Measurements from ENCODE around the gene B3GNT7.
A peak's percentile ranks its signal among the peaks of the same experiment; 100 is the strongest.

The B3GNT7 gene

DNA sequence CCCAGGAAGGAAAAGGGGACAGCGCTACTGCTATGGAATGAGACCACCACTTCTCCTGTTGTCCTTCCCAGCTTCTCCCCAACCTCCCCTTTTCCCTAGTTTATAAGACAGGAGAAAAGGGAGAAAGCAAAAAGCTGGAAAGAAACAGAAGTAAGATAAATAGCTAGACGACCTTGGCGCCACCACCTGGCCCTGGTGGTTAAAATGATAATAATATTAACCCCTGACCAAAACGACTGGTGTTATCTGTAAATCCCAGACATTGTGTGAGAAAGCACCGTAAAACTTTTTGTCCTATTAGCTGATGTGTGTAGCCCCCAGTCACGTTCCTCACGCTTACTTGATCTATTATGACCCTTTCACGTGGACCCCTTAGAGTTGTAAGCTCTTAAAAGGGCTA, 5.2 kb downstream of the B3GNT7 start:
- TF ChIP-seq RAD21 (IDR thresholded peaks at IDR 0.05; ENCODE audit: low read depth): 0 out of 2 replicates have a peak, but pooled peaks have one; percentile 17

GRCh38 chr2:231405601-231406367, 10.3 kb downstream of the B3GNT7 start:
- TF ChIP-seq RAD21 (IDR thresholded peaks at IDR 0.05; ENCODE audit: low read depth): peak; percentile 57

- no peak for TF ChIP-seq CREB1 (IDR thresholded peaks at IDR 0.05; ENCODE audit: low read depth)
- TF ChIP-seq, protein P1, sequence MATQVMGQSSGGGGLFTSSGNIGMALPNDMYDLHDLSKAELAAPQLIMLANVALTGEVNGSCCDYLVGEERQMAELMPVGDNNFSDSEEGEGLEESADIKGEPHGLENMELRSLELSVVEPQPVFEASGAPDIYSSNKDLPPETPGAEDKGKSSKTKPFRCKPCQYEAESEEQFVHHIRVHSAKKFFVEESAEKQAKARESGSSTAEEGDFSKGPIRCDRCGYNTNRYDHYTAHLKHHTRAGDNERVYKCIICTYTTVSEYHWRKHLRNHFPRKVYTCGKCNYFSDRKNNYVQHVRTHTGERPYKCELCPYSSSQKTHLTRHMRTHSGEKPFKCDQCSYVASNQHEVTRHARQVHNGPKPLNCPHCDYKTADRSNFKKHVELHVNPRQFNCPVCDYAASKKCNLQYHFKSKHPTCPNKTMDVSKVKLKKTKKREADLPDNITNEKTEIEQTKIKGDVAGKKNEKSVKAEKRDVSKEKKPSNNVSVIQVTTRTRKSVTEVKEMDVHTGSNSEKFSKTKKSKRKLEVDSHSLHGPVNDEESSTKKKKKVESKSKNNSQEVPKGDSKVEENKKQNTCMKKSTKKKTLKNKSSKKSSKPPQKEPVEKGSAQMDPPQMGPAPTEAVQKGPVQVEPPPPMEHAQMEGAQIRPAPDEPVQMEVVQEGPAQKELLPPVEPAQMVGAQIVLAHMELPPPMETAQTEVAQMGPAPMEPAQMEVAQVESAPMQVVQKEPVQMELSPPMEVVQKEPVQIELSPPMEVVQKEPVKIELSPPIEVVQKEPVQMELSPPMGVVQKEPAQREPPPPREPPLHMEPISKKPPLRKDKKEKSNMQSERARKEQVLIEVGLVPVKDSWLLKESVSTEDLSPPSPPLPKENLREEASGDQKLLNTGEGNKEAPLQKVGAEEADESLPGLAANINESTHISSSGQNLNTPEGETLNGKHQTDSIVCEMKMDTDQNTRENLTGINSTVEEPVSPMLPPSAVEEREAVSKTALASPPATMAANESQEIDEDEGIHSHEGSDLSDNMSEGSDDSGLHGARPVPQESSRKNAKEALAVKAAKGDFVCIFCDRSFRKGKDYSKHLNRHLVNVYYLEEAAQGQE (IDR thresholded peaks at IDR 0.05; ENCODE audit: low read depth): no peak
- TF ChIP-seq NFIC (IDR thresholded peaks at IDR 0.05): no peak
- no peak for TF ChIP-seq YY1 (IDR thresholded peaks at IDR 0.05; ENCODE audit: low read depth)
- no peak for TF ChIP-seq TEAD4 (IDR thresholded peaks at IDR 0.05)
- TF ChIP-seq TCF12 (IDR thresholded peaks at IDR 0.05; ENCODE audit: low read depth): no peak
- no peak for TF ChIP-seq RAD21 (IDR thresholded peaks at IDR 0.05; ENCODE audit: low read depth)
- no peak for TF ChIP-seq EP300 (IDR thresholded peaks at IDR 0.05; ENCODE audit: borderline replicate concordance)
- no peak for TF ChIP-seq MAX (IDR thresholded peaks at IDR 0.05)
- TF ChIP-seq FOXM1 (IDR thresholded peaks at IDR 0.05; ENCODE audit: borderline replicate concordance, low read depth): no peak
- no peak for TF ChIP-seq EGR1 (IDR thresholded peaks at IDR 0.05)
- no peak for TF ChIP-seq ZBTB7A (IDR thresholded peaks at IDR 0.05; ENCODE audit: low read depth)
- no peak for TF ChIP-seq CEBPB (IDR thresholded peaks at IDR 0.05)
- no peak for TF ChIP-seq USF1 (IDR thresholded peaks at IDR 0.05)
- no peak for TF ChIP-seq TAF1 (IDR thresholded peaks at IDR 0.05; ENCODE audit: low read depth)
These were observed 14.3 kb downstream of the B3GNT7 start for GRCh38 chr2:231409776-231410175.

GRCh38 chr2:231410293-231411004, 14.9 kb downstream of the B3GNT7 start:
- TF ChIP-seq USF1 (IDR thresholded peaks at IDR 0.05): no peak
- no peak for TF ChIP-seq YY1 (IDR thresholded peaks at IDR 0.05; ENCODE audit: low read depth)
- no peak for TF ChIP-seq FOXM1 (IDR thresholded peaks at IDR 0.05; ENCODE audit: borderline replicate concordance, low read depth)
- no peak for TF ChIP-seq ZBTB7A (IDR thresholded peaks at IDR 0.05; ENCODE audit: low read depth)
- no peak for TF ChIP-seq CEBPB (IDR thresholded peaks at IDR 0.05)
- TF ChIP-seq NFIC (IDR thresholded peaks at IDR 0.05): no peak
- no peak for TF ChIP-seq EGR1 (IDR thresholded peaks at IDR 0.05)
- no peak for TF ChIP-seq EP300 (IDR thresholded peaks at IDR 0.05; ENCODE audit: borderline replicate concordance)
- TF ChIP-seq MAX (IDR thresholded peaks at IDR 0.05): no peak
- TF ChIP-seq RAD21 (IDR thresholded peaks at IDR 0.05; ENCODE audit: low read depth): no peak
- no peak for TF ChIP-seq TCF12 (IDR thresholded peaks at IDR 0.05; ENCODE audit: low read depth)
- no peak for TF ChIP-seq TEAD4 (IDR thresholded peaks at IDR 0.05)

- no peak for TF ChIP-seq MAX (IDR thresholded peaks at IDR 0.05)
- no peak for TF ChIP-seq EGR1 (IDR thresholded peaks at IDR 0.05)
- TF ChIP-seq FOXM1 (IDR thresholded peaks at IDR 0.05; ENCODE audit: borderline replicate concordance, low read depth): no peak
These were observed 15.7 kb downstream of the B3GNT7 start for GRCh38 chr2:231411237-231411636.

- TF ChIP-seq, protein P1 (IDR thresholded peaks at IDR 0.05; ENCODE audit: low read depth): no peak
- TF ChIP-seq RAD21 (IDR thresholded peaks at IDR 0.05; ENCODE audit: low read depth): peak; percentile 96
- TF ChIP-seq FOXM1 (IDR thresholded peaks at IDR 0.05; ENCODE audit: borderline replicate concordance, low read depth): 0 out of 2 replicates have a peak, but pooled peaks have one; percentile 6
- peak; percentile 98 for TF ChIP-seq TEAD4 (IDR thresholded peaks at IDR 0.05)
- no peak for TF ChIP-seq YY1 (IDR thresholded peaks at IDR 0.05; ENCODE audit: low read depth)
- no peak for TF ChIP-seq CEBPB (IDR thresholded peaks at IDR 0.05)
- peak; percentile 19; the same call in 1 of the 2 replicates for TF ChIP-seq TCF12 (IDR thresholded peaks at IDR 0.05; ENCODE audit: low read depth)
- TF ChIP-seq MAX (IDR thresholded peaks at IDR 0.05): 0 out of 2 replicates have a peak, but pooled peaks have one; percentile 50
- peak; percentile 31; the same call in 1 of the 2 replicates for TF ChIP-seq USF1 (IDR thresholded peaks at IDR 0.05)
- TF ChIP-seq EP300 (IDR thresholded peaks at IDR 0.05; ENCODE audit: borderline replicate concordance): no peak
- no peak for TF ChIP-seq NFIC (IDR thresholded peaks at IDR 0.05)
- peak; percentile 32; the same call in 1 of the 2 replicates for TF ChIP-seq TAF1 (IDR thresholded peaks at IDR 0.05; ENCODE audit: low read depth)
- no peak for TF ChIP-seq CREB1 (IDR thresholded peaks at IDR 0.05; ENCODE audit: low read depth)
- peak; percentile 86 for TF ChIP-seq ZBTB7A (IDR thresholded peaks at IDR 0.05; ENCODE audit: low read depth)
- TF ChIP-seq EGR1 (IDR thresholded peaks at IDR 0.05): no peak
These were observed 16.5 kb downstream of the B3GNT7 start for GRCh38 chr2:231411831-231412617.
